CD4-positive, CD25-positive, alpha-beta regulatory T cell (primary cell): ENCODE measurements around the gene PCDHA6. TPM values are rescaled to one million over a fixed set of nuclear protein-coding genes. Genes with fewer than 3 reads are reported as not detected.
A peak's percentile ranks its signal among the peaks of the same experiment; 100 is the strongest.
"Not testable (repeated sequence)": the region's sequence is repeated elsewhere in the genome, so short reads cannot be mapped to it uniquely, and the experiment has no call there.

ENCODE experiments used
- ATAC-seq, 2 donors: fragments of 150-1000 bp; cut with Tn5 transposase; one replicate each; pipeline ENCODE4 v1.10.0; 2021; ENCODE audit warnings: low read depth in 2 of 2, moderate number of reproducible peaks in 2 of 2, moderate library complexity in 1 of 2
- DNase-seq, 3 donors: peaks; one replicate each; pipeline versions ENCODE4 v3.0.0 to v3.0.0-alpha.2; 2012 to 2022; ENCODE audit warnings: mixed read lengths in 1 of 3
- H3K27ac ChIP-seq: one replicate; pipeline ENCODE4 v1.7.0; 2013; ENCODE audit warnings: mild to moderate bottlenecking, low read length; ENCODE audit not compliant: insufficient read depth, poor library complexity, severe bottlenecking
- H3K27me3 ChIP-seq: one replicate; pipeline ENCODE4 v1.7.0; 2013; ENCODE audit warnings: low read length; ENCODE audit not compliant: control insufficient read depth, insufficient read depth
- H3K36me3 ChIP-seq: one replicate; pipeline ENCODE4 v1.7.0; 2013; ENCODE audit warnings: mild to moderate bottlenecking, low read length, moderate library complexity; ENCODE audit not compliant: control insufficient read depth, insufficient read depth
- H3K4me1 ChIP-seq: 2 replicates; pipeline ENCODE4 v1.7.0; 2013; ENCODE audit warnings: mild to moderate bottlenecking, low read length; ENCODE audit not compliant: insufficient read depth, control insufficient read depth, poor library complexity, severe bottlenecking
- H3K4me3 ChIP-seq: one replicate; pipeline ENCODE4 v1.7.0; 2013; ENCODE audit warnings: low read depth, mild to moderate bottlenecking, low read length, moderate library complexity
- H3K9me3 ChIP-seq, 2 experiments: 1 replicate in 1 of 2; 2 replicates in 1 of 2; pipeline ENCODE4 v1.7.0; 2013; ENCODE audit warnings: low read length in 2 of 2, mild to moderate bottlenecking in 1 of 2, moderate library complexity in 1 of 2; ENCODE audit not compliant: control insufficient read depth in 2 of 2
- H3K27ac Mint-ChIP-seq, 3 donors: one replicate each; pipeline ENCODE4 v1.8.0; 2020 to 2022; ENCODE audit warnings: mild to moderate bottlenecking in 3 of 3, mixed read lengths in 3 of 3, moderate library complexity in 2 of 3
- H3K27me3 Mint-ChIP-seq: one replicate; pipeline ENCODE4 v1.8.0; 2022; ENCODE audit warnings: mild to moderate bottlenecking, mixed read lengths
- H3K36me3 Mint-ChIP-seq: one replicate; pipeline ENCODE4 v1.8.0; 2020; ENCODE audit warnings: mixed read lengths
- H3K4me1 Mint-ChIP-seq, 4 donors: one replicate each; pipeline ENCODE4 v1.8.0; 2020 to 2022; ENCODE audit warnings: mixed read lengths in 4 of 4, mild to moderate bottlenecking in 1 of 4
- H3K4me3 Mint-ChIP-seq, 4 donors: one replicate each; pipeline ENCODE4 v1.8.0; 2020 to 2022; ENCODE audit warnings: mild to moderate bottlenecking in 4 of 4, mixed read lengths in 4 of 4, moderate library complexity in 3 of 4
- H3K9me3 Mint-ChIP-seq, 7 donors: one replicate each; pipeline ENCODE4 v1.8.0; 2020 to 2022; ENCODE audit warnings: mixed read lengths in 7 of 7, mild to moderate bottlenecking in 3 of 7, moderate library complexity in 2 of 7
- polyA plus RNA-seq, 4 donors: library from polyadenylated mRNA; unstranded; fragments of 300-500 nt; fragmentation: Illumina TruSeq; gene quantifications; one replicate each; pipeline ENCODE4 v1.2.3, GENCODE V29; 2021
- total RNA-seq: library from RNA; stranded (reverse); gene quantifications from one replicate; pipeline ENCODE4 v1.2.3, GENCODE V29; 2022

Gene PCDHA6, protein sequence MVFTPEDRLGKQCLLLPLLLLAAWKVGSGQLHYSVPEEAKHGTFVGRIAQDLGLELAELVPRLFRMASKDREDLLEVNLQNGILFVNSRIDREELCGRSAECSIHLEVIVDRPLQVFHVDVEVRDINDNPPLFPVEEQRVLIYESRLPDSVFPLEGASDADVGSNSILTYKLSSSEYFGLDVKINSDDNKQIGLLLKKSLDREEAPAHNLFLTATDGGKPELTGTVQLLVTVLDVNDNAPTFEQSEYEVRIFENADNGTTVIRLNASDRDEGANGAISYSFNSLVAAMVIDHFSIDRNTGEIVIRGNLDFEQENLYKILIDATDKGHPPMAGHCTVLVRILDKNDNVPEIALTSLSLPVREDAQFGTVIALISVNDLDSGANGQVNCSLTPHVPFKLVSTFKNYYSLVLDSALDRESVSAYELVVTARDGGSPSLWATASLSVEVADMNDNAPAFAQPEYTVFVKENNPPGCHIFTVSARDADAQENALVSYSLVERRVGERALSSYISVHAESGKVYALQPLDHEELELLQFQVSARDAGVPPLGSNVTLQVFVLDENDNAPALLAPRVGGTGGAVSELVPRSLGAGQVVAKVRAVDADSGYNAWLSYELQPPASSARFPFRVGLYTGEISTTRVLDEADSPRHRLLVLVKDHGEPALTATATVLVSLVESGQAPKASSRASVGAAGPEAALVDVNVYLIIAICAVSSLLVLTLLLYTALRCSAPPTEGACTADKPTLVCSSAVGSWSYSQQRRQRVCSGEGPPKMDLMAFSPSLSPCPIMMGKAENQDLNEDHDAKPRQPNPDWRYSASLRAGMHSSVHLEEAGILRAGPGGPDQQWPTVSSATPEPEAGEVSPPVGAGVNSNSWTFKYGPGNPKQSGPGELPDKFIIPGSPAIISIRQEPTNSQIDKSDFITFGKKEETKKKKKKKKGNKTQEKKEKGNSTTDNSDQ
- total RNA-seq: not detected
- not detected for polyA plus RNA-seq

DNA sequence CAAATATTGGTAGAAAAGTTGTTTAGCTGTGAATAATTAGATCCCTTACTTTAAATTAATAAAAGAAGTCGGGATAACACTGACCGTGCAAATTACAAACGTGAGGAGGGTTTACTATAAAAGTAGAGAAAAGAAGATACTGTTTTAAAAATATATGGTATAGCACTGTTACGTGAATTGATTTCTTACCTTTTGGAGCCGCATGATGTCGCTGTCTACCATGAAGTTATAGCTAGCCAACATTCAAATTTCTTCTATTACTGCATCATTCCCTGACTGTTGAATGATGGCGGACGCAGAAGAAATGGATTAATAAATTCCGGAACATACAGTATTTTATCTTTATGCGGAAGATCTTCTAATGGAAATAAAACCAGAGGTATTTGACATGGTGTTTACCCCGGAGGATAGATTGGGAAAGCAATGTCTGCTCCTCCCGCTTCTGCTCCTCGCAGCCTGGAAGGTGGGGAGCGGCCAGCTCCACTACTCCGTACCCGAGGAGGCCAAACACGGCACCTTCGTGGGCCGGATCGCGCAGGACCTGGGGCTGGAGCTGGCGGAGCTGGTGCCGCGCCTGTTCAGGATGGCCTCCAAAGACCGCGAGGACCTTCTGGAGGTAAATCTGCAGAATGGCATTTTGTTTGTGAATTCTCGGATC is at the start of gene PCDHA6:
TSS of gene PCDHA6 (plus strand) at position 257 of the 658 bp plus-strand sequence. CDS start at position 389, 132 bp downstream.
- Mint-ChIP-seq H3K4me1 (no peaks in the 10 kb centered on the region), H3K9me3 (peaks cover 2 to 35% (median 4%) of the 10 kb centered on the region in 7 donors), H3K27ac (no peak within 1 kb of the TSS), H3K4me3 (no peak within 1 kb of the TSS), H3K27me3 (peaks cover 4% of the 10 kb centered on the region), H3K36me3 (no peaks in the 10 kb centered on the region)
- H3K4me1 ChIP-seq: no peaks in the 10 kb centered on the region
- ATAC-seq (no peak), DNase-seq (no peak)
- no peaks in the 10 kb centered on the region for H3K36me3 ChIP-seq
- peaks cover 11 to 30% of the 10 kb centered on the region in 2 experiments for H3K9me3 ChIP-seq
- no peak within 1 kb of the TSS for H3K27ac ChIP-seq
- H3K4me3 ChIP-seq: no peak within 1 kb of the TSS
- peaks cover 4% of the 10 kb centered on the region for H3K27me3 ChIP-seq

DNA sequence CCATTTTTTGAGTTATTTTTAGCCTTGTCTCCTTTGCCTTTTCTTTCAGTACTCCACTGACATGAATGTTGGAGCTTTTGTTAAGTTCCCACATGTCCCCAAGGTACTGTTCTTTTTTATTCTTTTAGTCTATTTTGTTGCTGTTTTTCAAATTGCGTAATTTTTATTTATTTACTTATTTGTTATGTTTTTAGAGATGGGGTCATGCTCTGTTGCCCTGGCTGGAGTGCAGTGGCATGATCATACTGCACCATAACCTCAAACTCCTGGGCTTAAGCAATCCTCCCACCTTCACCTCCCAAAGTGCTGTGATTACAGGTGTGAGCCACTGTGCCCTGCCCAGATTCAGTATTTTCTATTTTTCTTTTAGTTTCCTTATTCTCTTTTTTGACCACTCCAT is 47.2 kb upstream of the PCDHA6 start:
- ATAC-seq (no peak), DNase-seq (no peak)
- Histone ChIP-seq H3K9me3 (peaks cover 39 to 67% of the 10 kb centered on the region in 2 experiments), H3K27ac (no peak overlapping the region), H3K4me3 (no peak overlapping the region), H3K27me3 (no peaks in the 10 kb centered on the region), H3K36me3 (no peaks in the 10 kb centered on the region), H3K4me1 (no peaks in the 10 kb centered on the region)
- H3K4me1 Mint-ChIP-seq: no peaks in the 10 kb centered on the region
- H3K4me3 Mint-ChIP-seq: no peak overlapping the region
- H3K9me3 Mint-ChIP-seq: peaks cover 0 to 72% (median 16%) of the 10 kb centered on the region in 7 donors
- H3K36me3 Mint-ChIP-seq: peaks cover 4% of the 10 kb centered on the region
- peaks cover 4% of the 10 kb centered on the region for H3K27me3 Mint-ChIP-seq
- no peak overlapping the region for H3K27ac Mint-ChIP-seq

DNA sequence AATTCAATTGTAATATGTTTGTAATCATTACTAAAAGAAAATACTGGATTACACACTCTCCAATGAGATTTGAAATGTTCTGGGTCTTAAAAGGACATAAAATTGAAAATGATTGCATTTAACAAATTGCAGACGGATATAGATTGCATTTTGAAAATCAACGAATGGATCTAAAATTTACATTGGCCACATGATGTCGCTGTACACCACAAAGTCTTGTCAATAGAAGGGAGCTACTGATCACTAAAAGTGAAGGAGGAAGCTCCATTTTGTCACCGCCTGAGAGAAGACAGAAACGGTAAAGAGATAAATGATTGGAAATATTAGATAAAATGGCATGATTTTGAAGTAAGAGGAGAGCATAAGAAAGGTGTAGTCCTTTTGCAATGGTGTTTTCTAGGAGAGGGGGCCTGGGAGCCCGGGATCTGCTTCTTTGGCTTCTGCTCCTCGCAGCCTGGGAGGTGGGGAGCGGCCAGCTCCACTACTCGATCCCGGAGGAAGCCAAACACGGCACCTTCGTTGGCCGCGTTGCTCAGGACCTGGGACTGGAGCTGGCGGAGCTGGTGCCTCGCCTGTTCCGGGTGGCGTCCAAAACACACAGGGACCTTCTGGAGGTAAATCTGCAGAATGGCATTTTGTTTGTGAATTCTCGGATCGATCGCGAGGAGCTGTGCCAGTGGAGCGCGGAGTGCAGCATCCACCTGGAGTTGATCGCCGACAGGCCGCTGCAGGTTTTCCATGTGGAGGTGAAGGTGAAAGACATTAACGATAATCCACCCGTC is 41.7 kb upstream of the PCDHA6 start, which contains the start of gene PCDHA1:
TSS of gene PCDHA1 (plus strand) at position 236 of the 782 bp plus-strand sequence.
- H3K27ac ChIP-seq: no peak within 1 kb of the TSS
- peaks cover 3% of the 10 kb centered on the region for H3K27me3 ChIP-seq
- Mint-ChIP-seq H3K36me3 (no peaks in the 10 kb centered on the region), H3K4me3 (no peak within 1 kb of the TSS), H3K9me3 (peaks cover 4 to 53% (median 16%) of the 10 kb centered on the region in 7 donors), H3K27ac (no peak within 1 kb of the TSS), H3K27me3 (peaks cover 9% of the 10 kb centered on the region), H3K4me1 (no peaks in the 10 kb centered on the region)
- ATAC-seq (no peak), DNase-seq (peak in 1 of 3 donors; percentile 4)
- H3K9me3 ChIP-seq: peaks cover 31 to 78% of the 10 kb centered on the region in 2 experiments
- no peaks in the 10 kb centered on the region for H3K36me3 ChIP-seq
- H3K4me1 ChIP-seq: no peaks in the 10 kb centered on the region
- H3K4me3 ChIP-seq: no peak within 1 kb of the TSS

DNA sequence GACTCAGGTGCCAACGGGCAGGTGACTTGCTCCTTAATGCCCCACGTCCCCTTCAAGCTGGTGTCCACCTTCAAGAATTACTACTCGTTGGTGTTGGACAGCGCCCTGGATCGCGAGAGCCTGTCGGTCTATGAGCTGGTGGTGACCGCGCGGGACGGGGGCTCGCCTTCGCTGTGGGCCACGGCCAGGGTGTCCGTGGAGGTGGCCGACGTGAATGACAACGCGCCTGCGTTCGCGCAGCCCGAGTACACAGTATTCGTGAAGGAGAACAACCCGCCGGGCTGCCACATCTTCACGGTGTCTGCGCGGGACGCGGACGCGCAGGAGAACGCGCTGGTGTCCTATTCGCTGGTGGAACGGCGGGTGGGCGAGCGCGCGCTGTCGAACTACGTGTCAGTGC is 40.3 kb upstream of the PCDHA6 start:
- peaks cover 28 to 74% of the 10 kb centered on the region in 2 experiments for H3K9me3 ChIP-seq
- not testable (repeated sequence) for H3K4me3 ChIP-seq, H3K4me3 Mint-ChIP-seq, H3K27ac ChIP-seq, H3K27ac Mint-ChIP-seq, H3K4me1 ChIP-seq, H3K36me3 Mint-ChIP-seq, H3K36me3 ChIP-seq, H3K27me3 ChIP-seq, DNase-seq, ATAC-seq, H3K27me3 Mint-ChIP-seq, H3K4me1 Mint-ChIP-seq
- H3K9me3 Mint-ChIP-seq: peaks cover 5 to 59% (median 16%) of the 10 kb centered on the region in 7 donors

DNA sequence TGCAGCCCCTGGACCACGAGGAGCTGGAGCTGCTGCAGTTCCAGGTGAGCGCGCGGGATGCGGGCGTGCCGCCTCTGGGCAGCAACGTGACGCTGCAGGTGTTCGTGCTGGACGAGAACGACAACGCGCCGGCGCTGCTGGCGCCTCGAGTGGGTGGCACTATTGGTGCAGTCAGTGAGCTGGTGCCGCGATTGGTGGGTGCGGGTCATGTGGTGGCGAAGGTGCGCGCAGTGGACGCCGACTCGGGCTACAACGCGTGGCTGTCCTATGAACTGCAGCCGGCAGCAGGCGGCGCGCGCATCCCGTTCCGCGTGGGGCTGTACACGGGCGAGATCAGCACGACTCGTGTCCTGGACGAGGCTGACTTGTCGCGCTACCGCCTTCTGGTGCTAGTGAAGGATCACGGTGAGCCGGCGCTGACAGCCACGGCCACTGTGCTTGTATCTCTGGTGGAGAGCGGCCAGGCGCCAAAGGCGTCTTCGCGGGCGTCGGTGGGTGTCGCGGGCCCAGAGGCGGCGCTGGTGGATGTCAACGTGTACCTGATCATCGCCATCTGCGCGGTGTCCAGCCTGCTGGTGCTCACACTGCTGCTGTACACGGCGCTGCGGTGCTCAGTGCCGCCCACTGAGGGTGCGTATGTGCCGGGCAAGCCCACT is 39.8 kb upstream of the PCDHA6 start:
- H3K9me3 ChIP-seq: peaks cover 32 to 74% of the 10 kb centered on the region in 2 experiments
- not testable (repeated sequence) for H3K4me3 ChIP-seq, H3K27ac Mint-ChIP-seq, H3K4me1 ChIP-seq, H3K4me1 Mint-ChIP-seq, H3K27me3 Mint-ChIP-seq, H3K27ac ChIP-seq, H3K36me3 Mint-ChIP-seq, H3K36me3 ChIP-seq, H3K4me3 Mint-ChIP-seq, DNase-seq, ATAC-seq, H3K27me3 ChIP-seq
- H3K9me3 Mint-ChIP-seq: peaks cover 5 to 58% (median 15%) of the 10 kb centered on the region in 7 donors

DNA sequence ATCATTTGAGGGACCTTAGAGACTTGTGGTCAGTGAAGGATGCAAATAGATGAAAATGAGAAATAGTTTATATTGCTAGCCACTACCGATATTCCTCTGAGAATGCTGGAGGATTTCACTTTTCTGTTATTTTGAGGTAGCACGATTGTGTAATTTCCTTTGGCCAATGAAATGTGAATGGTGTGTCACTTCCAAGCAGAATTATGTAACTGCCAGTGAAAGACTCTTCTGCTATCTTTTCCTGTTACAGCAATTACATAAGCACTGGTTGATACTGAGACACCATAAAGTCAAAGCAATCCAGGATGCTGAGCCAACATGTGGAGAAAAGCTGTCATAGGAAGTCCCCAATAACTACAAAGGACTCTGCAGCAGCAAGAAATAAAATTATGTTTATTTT is 36.7 kb upstream of the PCDHA6 start:
- Histone ChIP-seq H3K4me1 (no peaks in the 10 kb centered on the region), H3K27me3 (peaks cover 5% of the 10 kb centered on the region), H3K36me3 (no peaks in the 10 kb centered on the region), H3K27ac (no peak overlapping the region), H3K4me3 (no peak overlapping the region), H3K9me3 (peaks cover 37 to 78% of the 10 kb centered on the region in 2 experiments)
- Mint-ChIP-seq H3K4me1 (no peaks in the 10 kb centered on the region), H3K27me3 (peaks cover 10% of the 10 kb centered on the region), H3K36me3 (no peaks in the 10 kb centered on the region), H3K4me3 (no peak overlapping the region), H3K9me3 (peaks cover 3 to 60% (median 10%) of the 10 kb centered on the region in 7 donors), H3K27ac (no peak overlapping the region)
- no peak for DNase-seq
- ATAC-seq: no peak
